ENCODE measurements around the gene FCN2.

FCN2 gene

GRCh38 chr9:134860510-134860909 is 20.1 kb upstream of the FCN2 start:
- H3K9me3 ChIP-seq, result no peaks in the 10 kb centered on the region
- no peak for TF ChIP-seq CTCF (IDR thresholded peaks at IDR 0.05)
- no peak overlapping the region for H3K27ac ChIP-seq
- H3K36me3 ChIP-seq, result no peaks in the 10 kb centered on the region
- H3K4me1 ChIP-seq (ENCODE audit: control insufficient read depth in 1 of 2, insufficient read depth in 1 of 2, low read depth in 1 of 2, low read length in 1 of 2), result no peaks in the 10 kb centered on the region
- H3K27me3 ChIP-seq, result peaks cover 17% of the 10 kb centered on the region
- no peak overlapping the region for H3K4me3 ChIP-seq (ENCODE audit: low read depth in 1 of 2, low read length in 1 of 2)

GRCh38 chr9:134861595-134862334 is 18.8 kb upstream of the FCN2 start:
- Histone ChIP-seq H3K27ac (no peak overlapping the region), H3K9me3 (no peaks in the 10 kb centered on the region), H3K36me3 (no peaks in the 10 kb centered on the region), H3K27me3 (peaks cover 17% of the 10 kb centered on the region), H3K4me3 (ENCODE audit: low read depth in 1 of 2, low read length in 1 of 2) (no peak overlapping the region), H3K4me1 (ENCODE audit: control insufficient read depth in 1 of 2, insufficient read depth in 1 of 2, low read depth in 1 of 2, low read length in 1 of 2) (no peaks in the 10 kb centered on the region)
- TF ChIP-seq CTCF (IDR thresholded peaks at IDR 0.05), result no peak

GRCh38 chr9:134863306-134863902 is 17.2 kb upstream of the FCN2 start:
- TF ChIP-seq CTCF (IDR thresholded peaks at IDR 0.05), result no peak
- Histone ChIP-seq H3K9me3 (no peaks in the 10 kb centered on the region), H3K4me3 (ENCODE audit: low read depth in 1 of 2, low read length in 1 of 2) (no peak overlapping the region), H3K27ac (no peak overlapping the region), H3K36me3 (no peaks in the 10 kb centered on the region), H3K4me1 (ENCODE audit: control insufficient read depth in 1 of 2, insufficient read depth in 1 of 2, low read depth in 1 of 2, low read length in 1 of 2) (no peaks in the 10 kb centered on the region), H3K27me3 (peaks cover 17% of the 10 kb centered on the region)

- Histone ChIP-seq H3K36me3 (no peaks in the 10 kb centered on the region), H3K4me1 (ENCODE audit: control insufficient read depth in 1 of 2, insufficient read depth in 1 of 2, low read depth in 1 of 2, low read length in 1 of 2) (no peaks in the 10 kb centered on the region), H3K27me3 (peaks cover 10% of the 10 kb centered on the region), H3K9me3 (no peaks in the 10 kb centered on the region), H3K27ac (no peak overlapping the region), H3K4me3 (ENCODE audit: low read depth in 1 of 2, low read length in 1 of 2) (no peak overlapping the region)
- no peak for TF ChIP-seq CTCF (IDR thresholded peaks at IDR 0.05)
Measured at GRCh38 chr9:134863941-134864820, 16.4 kb upstream of the FCN2 start.

- peaks cover 4% of the 10 kb centered on the region for H3K27me3 ChIP-seq
- H3K4me3 ChIP-seq (ENCODE audit: low read depth in 1 of 2, low read length in 1 of 2), result no peak overlapping the region
- no peaks in the 10 kb centered on the region for H3K36me3 ChIP-seq
- H3K27ac ChIP-seq, result no peak overlapping the region
- H3K9me3 ChIP-seq, result no peaks in the 10 kb centered on the region
- no peaks in the 10 kb centered on the region for H3K4me1 ChIP-seq (ENCODE audit: control insufficient read depth in 1 of 2, insufficient read depth in 1 of 2, low read depth in 1 of 2, low read length in 1 of 2)
- no peak for TF ChIP-seq CTCF (IDR thresholded peaks at IDR 0.05)
Measured at GRCh38 chr9:134864821-134865190, 15.8 kb upstream of the FCN2 start.
